NCI-H460 (cell line): ENCODE data around the gene CYP17A1. TPM values are rescaled to one million over a fixed set of nuclear protein-coding genes. Genes with fewer than 3 reads are reported as not detected.

Source experiments
- small RNA-seq, 2 experiments: library from RNA; depleted of rRNA; stranded (forward); fragments of <200 nt; gene quantifications; one replicate each; pipeline ENCODE3, GENCODE V24; 2014
- total RNA-seq: library from RNA; depleted of rRNA; stranded (reverse); fragments of >200 nt; shearing (Covaris generic); gene quantifications from 2 replicates; pipeline ENCODE4 v1.2.3, GENCODE V29; 2014; rRNA removed

Gene CYP17A1
- total RNA-seq, 1 experiment from 2014 or later, result not detected

Small RNAs within 50 kb of the gene (small RNA-seq; reads per million reads assigned to genes)
- gene AS3MT (0 reads per million in 2 experiments), gene RF00026 (0 reads per million in 2 experiments), gene RNU6-1231P (0 reads per million in 2 experiments)

Other genes with a start within 250 kb of the CYP17A1 start
- 36.9 and 42.6 TPM in 2 replicates for gene TRIM8, start 192.9 kb downstream of the CYP17A1 start, total RNA-seq
- gene ARL3, start 123.0 kb downstream of the CYP17A1 start, total RNA-seq, result 5.1 and 7.4 TPM in 2 replicates
- 2.0 and 2.4 TPM in 2 replicates for gene SFXN2, start 122.8 kb downstream of the CYP17A1 start, total RNA-seq
- 10.8 and 12.8 TPM in 2 replicates for gene WBP1L, start 93.5 kb downstream of the CYP17A1 start, total RNA-seq
- 31.5 and 41.2 TPM in 2 replicates for gene BORCS7, start 16.8 kb upstream of the CYP17A1 start, total RNA-seq
- gene AS3MT, start 32.1 kb upstream of the CYP17A1 start, total RNA-seq, result 2.3 and 2.5 TPM in 2 replicates
- 4.2 and 4.9 TPM in 2 replicates for gene CNNM2, start 80.9 kb upstream of the CYP17A1 start, total RNA-seq